ENCODE measurements around the gene MAGOH. TPM values are rescaled to one million over a fixed set of nuclear protein-coding genes. Genes with fewer than 3 reads are reported as not detected.
A peak's percentile ranks its signal among the peaks of the same experiment; 100 is the strongest.
"Not testable (repeated sequence)": the region's sequence is repeated elsewhere in the genome, so short reads cannot be mapped to it uniquely, and the experiment has no call there.

MAGOH gene
- total RNA-seq, 1 experiment from 2014 or later: 55.8 TPM

DNA sequence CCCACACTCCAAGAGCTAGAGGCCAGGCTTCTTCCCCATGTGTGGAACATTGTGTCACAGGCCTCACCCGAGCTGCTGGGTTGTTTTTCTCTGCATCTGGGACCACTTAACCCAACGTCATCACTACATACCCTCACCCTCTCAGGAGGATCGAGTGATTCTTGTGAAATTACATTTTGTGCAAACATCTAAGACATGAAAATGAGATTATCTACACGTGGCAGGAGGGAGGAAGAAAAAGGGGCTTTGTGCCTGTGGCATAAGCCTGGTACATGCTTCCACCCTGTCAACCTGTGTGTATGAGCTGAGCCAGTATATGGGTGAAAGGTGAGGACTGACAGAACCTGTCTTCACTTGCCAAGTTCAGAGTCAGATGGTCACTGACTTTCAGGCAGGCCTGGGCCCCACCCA, 40.1 kb downstream of the MAGOH start:
- in situ Hi-C loops (cut with HindIII; ENCODE audit: low pct_unique_long_range_greater_than_20kb, low sequenced_read_pairs): no loop called here
- no peak for DNase-seq (ENCODE audit: low read depth)

DNA sequence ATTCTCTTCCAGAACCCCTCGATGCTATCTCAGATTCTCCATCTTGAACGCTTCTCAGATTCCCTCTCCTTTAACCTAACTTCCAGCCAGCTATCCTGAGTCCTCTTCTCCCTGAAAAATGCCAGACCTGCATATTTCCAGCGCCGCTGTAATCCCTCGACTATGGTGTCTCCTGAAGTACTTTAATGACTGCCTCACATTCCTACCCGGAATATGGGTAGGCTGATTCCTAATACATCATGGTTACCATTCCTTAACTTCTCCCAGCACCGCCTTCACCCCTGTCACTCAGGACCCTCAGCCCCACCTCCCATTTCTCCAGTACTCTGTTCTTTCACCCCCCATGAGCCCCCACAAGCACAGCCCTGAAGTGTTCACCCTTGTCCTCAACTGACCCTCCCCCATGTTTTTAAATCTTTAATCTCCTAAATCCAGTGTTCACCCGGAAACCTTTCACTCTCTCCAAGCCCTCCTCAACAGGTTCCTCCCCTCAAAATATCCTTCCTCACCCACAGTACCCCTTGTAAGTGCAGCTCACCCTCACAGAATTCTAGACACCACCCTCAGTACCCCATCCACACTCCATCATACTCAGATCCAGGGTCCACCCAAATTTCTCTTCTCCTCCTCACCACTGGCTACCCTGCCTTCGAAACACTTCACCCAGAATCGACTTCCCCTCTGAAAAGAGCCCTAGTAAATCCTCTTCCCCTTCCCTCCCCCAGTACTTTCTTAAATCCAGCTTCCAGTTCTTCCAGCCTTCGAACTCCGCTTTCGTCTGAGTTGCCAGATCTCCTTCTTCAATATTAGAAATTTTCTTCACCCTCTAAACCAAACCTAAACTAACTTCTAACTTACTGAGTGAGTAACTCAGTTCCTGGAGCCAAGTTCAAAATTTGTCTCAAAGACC, 40.8 kb downstream of the MAGOH start:
- DNase-seq (ENCODE audit: low read depth): no peak
- in situ Hi-C loops (cut with HindIII; ENCODE audit: low pct_unique_long_range_greater_than_20kb, low sequenced_read_pairs): no loop called here

GRCh38 chr1:53196485-53197290, 41.6 kb downstream of the MAGOH start, which contains the start of gene CPT2:
Gene CPT2 (plus strand): TSS chr1:53196824. CDS start chr1:53196944, 120 bp downstream.
- peak; percentile 87 for DNase-seq (ENCODE audit: low read depth)
- in situ Hi-C loops (cut with HindIII; ENCODE audit: low pct_unique_long_range_greater_than_20kb, low sequenced_read_pairs): no loop called here

DNA sequence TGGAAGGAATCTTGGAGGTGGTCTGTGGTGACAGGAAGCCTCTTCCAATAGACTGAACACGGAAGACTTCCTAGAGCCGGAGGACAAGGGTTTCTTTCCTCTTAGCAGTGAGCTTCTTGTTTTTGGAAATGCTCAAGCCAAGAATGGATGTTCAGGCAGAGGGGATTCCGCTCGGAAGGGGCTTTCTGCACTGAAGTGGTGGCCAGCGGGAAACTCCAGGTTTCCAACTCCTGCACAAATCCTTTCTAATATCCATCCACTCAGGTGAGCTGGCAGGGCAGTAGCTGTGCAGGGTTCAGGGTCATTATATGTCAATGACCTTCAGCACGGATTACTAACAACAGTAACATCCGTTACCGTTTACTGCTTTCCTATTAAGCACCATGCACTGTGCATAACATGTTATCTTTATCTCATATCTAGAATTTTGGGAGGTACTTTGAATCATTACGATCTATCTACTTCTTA, 42.3 kb downstream of the MAGOH start:
- no peak for DNase-seq (ENCODE audit: low read depth)
- in situ Hi-C loops (cut with HindIII; ENCODE audit: low pct_unique_long_range_greater_than_20kb, low sequenced_read_pairs): no loop called here

- no peak for DNase-seq (ENCODE audit: low read depth)
- in situ Hi-C loops (cut with HindIII; ENCODE audit: low pct_unique_long_range_greater_than_20kb, low sequenced_read_pairs): no loop called here
Observed at GRCh38 chr1:53195246-53196016, 42.9 kb downstream of the MAGOH start.

GRCh38 chr1:53190210-53190611, 48.1 kb downstream of the MAGOH start:
- in situ Hi-C loops (cut with HindIII; ENCODE audit: low pct_unique_long_range_greater_than_20kb, low sequenced_read_pairs): no loop called here
- DNase-seq (ENCODE audit: low read depth): no peak

DNA sequence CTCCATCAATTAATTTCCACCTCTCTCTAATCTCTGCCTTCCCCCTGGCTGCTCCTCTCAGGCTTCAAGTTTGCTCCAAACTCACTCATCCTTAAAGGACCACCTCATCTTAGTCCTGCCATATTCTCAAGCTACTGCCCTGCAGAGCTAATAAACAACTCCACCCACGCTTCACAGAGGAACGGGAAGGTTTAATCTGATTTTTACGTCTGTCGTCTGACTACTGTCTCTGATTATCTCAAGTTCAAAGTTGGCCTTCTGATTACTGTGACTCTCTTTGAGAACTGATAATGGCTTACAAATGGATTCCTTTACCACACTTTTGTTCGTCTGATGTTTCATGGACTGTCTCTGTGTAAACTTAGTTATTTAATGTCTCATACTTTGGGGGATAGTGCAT, 49.3 kb downstream of the MAGOH start:
- in situ Hi-C loops (cut with HindIII; ENCODE audit: low pct_unique_long_range_greater_than_20kb, low sequenced_read_pairs): no loop called here
- DNase-seq (ENCODE audit: low read depth): no peak

GRCh38 chr1:53188099-53188498, 50.2 kb downstream of the MAGOH start:
- in situ Hi-C loops (cut with HindIII; ENCODE audit: low pct_unique_long_range_greater_than_20kb, low sequenced_read_pairs): no loop called here
- DNase-seq (ENCODE audit: low read depth): no peak

- in situ Hi-C loops (cut with HindIII; ENCODE audit: low pct_unique_long_range_greater_than_20kb, low sequenced_read_pairs): no loop called here
Observed at GRCh38 chr1:53187401-53187800, 50.9 kb downstream of the MAGOH start.

DNA sequence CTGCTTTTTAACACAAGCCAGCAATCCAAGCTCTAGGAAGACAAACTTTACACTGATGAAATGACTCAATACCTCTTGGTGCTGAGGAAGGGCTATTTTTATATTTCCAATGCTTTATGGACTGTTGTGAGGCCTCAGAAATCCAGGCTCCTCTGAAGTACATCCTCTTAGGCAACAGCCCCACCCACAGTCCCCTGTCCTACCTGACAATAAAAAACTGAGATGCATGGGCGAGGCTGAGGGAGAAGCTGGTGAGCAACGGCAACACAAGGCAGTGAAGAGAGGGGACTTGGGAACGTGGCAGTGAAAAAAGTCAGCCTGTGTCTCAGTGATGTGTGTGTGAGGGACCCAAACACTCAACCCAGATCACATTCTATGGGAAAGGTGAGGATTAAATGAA, 51.8 kb downstream of the MAGOH start:
- in situ Hi-C loops (cut with HindIII; ENCODE audit: low pct_unique_long_range_greater_than_20kb, low sequenced_read_pairs): no loop called here
- DNase-seq (ENCODE audit: low read depth): no peak

More at GRCh38 chr1:53187401-53187800, 50.9 kb downstream of the MAGOH start:
- DNase-seq (ENCODE audit: low read depth): no peak

DNA sequence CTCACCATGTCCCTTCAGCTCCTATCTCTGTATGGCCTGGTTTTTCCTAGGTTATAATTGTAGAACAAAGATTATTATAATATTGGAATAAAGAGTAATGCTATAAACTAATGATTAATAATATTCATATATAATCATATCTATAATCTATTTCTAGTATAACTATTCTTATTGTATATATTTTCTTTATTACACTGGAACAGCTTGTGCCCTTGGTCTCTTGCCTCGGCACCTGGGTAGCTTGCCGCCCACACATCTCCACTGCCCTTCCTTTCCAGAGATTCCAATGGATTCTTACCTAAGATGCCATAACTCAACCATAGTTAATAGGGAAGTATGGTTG, 52.4 kb downstream of the MAGOH start:
- in situ Hi-C loops (cut with HindIII; ENCODE audit: low pct_unique_long_range_greater_than_20kb, low sequenced_read_pairs); DNase-seq (ENCODE audit: low read depth): not testable (repeated sequence)

DNA sequence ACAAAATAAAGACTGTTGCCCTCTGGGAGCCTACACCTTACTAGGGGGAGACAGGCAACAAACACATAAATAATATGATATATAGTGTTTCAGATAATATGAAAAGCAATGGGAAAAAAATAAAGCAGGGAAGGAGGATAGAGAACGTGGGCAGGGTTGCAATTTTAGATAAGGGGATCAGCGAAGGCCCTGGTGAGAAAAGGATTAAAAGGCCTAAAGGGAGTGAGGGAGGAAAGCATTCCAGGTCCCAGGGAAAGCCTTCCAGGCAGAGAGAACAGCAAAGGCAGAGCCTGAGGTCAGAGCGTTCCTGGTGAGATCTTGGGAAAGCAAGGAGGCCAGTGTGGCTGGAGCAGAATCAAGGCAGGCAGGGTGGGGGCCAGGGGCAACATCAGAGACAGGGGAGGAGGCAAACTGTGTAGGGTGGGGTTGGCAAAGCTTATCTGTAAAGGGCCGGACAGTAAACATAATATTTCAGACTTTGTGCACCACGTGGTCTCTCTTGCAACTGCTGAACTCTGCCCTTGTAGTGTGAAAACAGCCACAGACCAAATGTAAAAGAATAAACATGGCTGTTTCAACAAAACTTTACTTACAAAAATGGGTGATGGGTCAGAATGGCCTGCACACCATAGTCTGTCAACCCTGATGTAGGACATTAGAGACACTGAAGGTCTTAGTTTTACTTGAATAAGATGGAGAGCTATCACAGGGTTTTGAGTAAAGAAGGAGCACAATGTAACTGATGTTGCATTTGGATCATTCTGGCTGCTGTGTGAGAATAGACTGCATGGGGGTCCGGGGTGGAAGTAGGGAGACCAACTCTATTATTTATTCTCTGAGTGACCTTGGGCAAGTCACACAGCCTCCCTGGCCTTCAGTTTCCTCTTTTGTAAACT, 55.0 kb downstream of the MAGOH start:
- DNase-seq (ENCODE audit: low read depth): no peak
- in situ Hi-C loops (cut with HindIII; ENCODE audit: low pct_unique_long_range_greater_than_20kb, low sequenced_read_pairs): no loop called here

DNA sequence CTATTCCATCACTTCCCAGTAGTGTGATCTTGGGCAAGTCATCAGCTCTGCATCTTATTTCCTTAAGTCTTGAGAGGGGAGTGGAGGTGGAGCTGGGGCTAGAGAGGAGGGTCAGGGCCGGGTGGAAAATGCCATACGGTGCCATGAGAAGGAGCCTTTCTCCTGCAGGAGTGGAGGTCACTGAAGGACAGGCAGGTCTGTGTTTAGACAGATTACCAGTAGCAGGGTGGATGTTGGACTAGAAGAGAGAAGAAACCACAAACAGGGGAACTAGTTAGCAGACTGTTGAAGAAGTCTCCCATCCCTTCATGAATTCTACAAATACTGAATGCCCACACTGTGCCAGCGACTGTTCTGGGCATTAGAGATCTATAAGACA, 55.6 kb downstream of the MAGOH start:
- in situ Hi-C loops (cut with HindIII; ENCODE audit: low pct_unique_long_range_greater_than_20kb, low sequenced_read_pairs): no loop called here
- DNase-seq (ENCODE audit: low read depth): no peak

DNA sequence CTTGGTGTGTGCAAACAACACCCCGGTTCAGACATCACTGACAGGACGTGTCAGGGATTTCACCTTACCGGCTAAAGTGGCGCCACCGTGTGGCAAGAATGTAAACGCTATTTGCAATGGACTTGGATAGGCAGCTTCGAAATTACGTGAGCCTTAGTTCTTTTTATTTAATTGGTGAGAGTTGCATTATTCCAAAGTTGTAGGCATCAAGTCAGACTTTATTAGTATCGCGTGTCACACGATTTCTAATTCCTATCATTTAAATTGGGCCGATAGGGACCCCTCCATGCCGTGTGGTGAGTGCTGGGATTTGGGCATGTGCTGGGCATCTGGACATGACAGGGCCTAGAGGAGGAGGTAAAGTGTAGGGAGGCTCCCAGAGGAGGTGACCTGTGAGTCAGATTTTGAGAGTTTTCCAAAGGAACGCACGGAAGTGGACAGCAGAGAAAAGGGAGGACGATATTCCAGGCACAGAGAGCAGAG, 56.2 kb downstream of the MAGOH start:
- DNase-seq (ENCODE audit: low read depth): peak; percentile 32
- in situ Hi-C loops (cut with HindIII; ENCODE audit: low pct_unique_long_range_greater_than_20kb, low sequenced_read_pairs): no loop called here

- in situ Hi-C loops (cut with HindIII; ENCODE audit: low pct_unique_long_range_greater_than_20kb, low sequenced_read_pairs): no loop called here
- DNase-seq (ENCODE audit: low read depth): no peak
Observed at GRCh38 chr1:53180951-53181350, 57.4 kb downstream of the MAGOH start.

DNA sequence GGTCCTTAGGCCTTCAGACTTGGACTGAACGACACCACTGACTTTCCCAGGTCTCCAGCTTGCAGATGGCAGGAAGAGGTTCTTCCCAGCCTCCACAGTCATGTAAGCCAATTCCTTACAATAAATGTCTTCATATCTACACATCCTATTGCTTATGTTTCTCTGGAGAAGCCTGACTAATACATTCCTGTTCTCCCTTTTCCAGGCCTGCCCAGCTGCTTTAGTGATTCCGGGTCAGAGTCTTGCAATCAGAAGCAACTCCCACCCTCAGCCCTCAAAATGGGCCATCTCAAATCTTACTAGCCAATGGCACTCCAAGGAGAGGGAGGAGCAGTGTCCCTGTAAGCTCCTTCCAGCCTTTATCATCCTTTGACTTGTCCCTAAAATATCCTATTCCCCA, 58.1 kb downstream of the MAGOH start:
- in situ Hi-C loops (cut with HindIII; ENCODE audit: low pct_unique_long_range_greater_than_20kb, low sequenced_read_pairs): no loop called here
- DNase-seq (ENCODE audit: low read depth): no peak
